Putamen (tissue), 1 donor: ENCODE measurements around the gene GATAD2B.

ENCODE experiments used
- DNase-seq: peaks from one replicate; pipeline ENCODE4 v3.0.0-alpha.2; 2016; ENCODE audit warnings: low spot score

The GATAD2B gene

GRCh38 chr1:153951801-153952200 lies 29.0 kb upstream of the GATAD2B start:
- DNase-seq, result no peak

DNA sequence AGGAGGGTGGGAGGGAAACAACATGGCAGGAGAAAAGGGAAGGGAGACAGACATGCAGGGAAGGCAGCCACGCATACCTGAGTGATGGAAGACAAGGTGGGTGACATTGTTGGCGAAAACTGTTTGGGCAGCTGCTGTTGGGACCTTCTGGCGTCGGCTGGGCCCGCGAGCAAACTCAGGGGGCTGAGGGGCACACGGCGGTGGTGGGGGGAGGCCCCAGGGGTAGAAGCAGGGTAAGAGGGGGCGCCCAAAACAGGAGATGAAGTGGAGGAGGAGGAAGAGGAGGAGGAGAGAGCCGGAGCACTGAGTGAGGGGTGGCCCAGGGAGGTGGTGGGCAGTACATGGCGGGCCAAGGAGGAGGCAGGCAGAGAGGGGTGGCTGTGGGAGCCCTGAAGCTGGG lies 28.4 kb upstream of the GATAD2B start:
- no peak for DNase-seq

DNA sequence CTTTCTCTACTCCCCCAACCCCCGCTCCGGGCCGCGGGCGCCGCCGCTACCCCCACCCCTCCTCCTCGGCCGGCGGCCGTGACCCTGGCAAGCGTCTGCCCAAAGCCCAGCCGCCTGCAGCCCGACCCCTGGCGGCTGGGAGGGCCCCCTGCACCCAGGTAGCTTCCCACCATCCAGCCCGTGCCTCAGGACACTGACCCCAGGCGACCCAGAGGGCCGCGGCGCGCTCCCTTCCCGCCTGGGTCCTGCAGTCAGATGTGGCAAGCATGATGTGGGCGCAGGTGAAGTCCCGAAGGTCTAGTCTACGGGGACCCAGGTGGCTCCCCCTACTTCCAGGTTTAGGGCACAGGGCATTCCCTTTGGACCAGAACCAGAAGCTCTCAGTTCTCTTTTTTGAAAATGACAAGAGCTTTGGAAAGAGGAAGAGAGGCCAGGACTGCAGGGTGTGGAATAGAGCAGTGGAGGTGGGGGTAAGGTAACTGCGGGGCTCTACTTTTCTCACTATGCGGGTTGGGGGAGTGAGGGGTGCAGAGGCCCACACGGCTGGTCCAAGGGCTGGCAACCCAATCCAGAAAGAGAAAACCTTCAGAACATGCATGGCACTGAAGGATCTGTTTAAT lies 24.0 kb upstream of the GATAD2B start, which contains the start of gene DENND4B:
Gene DENND4B (minus strand): TSS at position 97 of the 620 bp plus-strand sequence. CDS start 2,344 bp downstream, outside the sequence.
- DNase-seq, result peak; percentile 85

GRCh38 chr1:153945795-153946621 lies 23.2 kb upstream of the GATAD2B start:
- no peak for DNase-seq

- DNase-seq, result no peak
Measured at GRCh38 chr1:153945131-153945794, 22.5 kb upstream of the GATAD2B start.

- DNase-seq, result no peak
Measured at GRCh38 chr1:153944827-153945117, 22.0 kb upstream of the GATAD2B start.

- no peak for DNase-seq
Measured at GRCh38 chr1:153944005-153944826, 21.4 kb upstream of the GATAD2B start.

DNA sequence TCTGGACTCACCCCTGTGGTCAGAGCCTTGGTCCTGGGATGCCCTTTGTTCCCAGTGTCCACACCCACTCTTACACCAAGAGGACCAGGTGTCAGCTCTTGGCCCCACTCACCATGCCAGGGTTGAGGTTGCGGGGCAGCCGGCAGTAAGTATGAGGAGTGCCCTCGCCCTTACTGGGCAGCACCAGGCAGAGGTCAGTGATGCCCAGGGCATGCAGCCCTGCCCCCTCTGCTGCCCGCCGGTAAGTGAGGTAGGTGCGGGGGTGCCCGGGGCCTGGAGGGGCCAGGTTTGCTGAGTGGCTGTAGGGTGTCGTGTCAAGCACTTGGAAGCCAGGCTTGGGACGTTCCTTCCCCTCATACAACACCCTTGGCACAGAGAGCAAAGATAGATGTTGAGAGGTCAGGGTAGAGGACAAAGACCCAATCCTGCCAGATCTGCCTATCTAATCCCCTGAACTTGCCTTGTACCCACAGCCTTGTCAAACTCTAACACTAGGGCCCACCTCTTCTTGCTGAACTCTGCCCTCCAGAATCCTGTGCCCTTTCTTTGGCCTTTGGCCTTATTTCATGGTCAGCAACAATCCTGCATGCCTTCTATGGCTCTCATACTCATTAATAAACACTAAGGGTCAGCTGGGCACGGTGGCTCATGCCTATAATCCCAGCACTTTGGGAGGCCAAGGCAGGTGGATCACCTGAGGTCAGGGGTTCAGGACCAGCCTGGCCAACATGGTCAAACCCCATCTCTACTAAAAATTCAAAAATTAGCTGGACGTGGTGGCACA lies 20.2 kb upstream of the GATAD2B start:
- DNase-seq, result no peak

DNA sequence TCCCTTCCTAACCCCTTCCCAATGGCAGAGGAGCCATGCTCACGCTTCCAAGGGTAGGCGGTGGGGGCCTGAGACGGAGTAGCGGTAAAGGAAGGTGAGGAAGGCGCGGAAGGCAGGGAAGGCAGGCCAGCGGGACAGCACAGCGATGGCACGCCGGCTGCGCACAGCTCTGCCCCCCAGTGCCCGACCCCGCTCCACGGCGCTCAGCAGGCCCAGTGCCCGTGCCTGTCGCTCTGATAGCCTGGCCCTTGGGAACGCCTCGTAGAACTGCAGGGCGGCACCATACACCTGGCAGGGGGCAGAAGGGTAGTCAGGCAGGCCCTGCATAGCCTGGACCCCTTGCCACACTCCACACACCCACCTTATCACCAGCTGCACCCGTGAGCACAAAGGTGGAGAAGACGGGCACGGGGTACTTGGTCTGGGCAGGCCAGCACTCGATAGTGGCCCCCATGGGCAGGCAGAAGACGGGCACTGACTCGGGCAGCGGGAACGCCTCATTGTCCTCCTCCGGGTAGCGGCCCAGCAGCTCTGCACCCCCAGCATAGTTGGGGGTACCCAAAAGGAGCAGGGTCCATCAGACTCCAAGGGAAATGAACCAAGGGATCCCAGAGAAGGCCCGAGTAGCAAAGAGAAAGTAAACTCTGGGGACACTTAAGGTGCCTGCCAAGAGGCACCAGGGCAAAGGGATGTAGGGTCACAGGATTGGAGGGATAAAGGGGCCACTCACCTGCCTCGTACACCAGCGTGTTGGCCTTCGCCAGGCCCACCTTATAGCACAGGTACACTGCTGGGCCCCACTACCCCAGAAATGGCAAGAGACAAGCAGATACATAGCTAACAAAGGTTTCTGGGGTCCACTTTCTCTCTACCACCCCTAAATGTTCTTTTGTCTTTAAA lies 19.3 kb upstream of the GATAD2B start:
- DNase-seq, result no peak

DNA sequence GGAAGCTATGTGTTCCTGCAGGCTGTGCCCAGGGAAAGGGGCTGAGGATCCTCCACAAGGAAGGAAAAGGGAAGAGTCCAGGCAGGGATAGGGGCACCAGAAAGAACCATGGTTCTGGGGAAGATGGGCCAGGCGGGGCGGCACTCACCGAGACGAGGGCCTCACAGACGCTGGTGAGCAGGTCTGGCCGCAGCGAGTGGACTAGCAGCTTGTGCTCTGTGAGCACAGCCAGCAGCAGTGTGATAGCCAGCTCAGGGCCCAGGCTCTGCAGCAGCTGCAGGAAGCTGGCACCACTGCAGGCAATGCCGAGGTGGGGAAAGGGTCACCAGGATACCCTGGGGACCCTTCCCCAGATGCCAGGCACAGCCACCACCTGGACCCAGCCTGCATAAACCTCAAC lies 18.0 kb upstream of the GATAD2B start:
- DNase-seq, result no peak

DNA sequence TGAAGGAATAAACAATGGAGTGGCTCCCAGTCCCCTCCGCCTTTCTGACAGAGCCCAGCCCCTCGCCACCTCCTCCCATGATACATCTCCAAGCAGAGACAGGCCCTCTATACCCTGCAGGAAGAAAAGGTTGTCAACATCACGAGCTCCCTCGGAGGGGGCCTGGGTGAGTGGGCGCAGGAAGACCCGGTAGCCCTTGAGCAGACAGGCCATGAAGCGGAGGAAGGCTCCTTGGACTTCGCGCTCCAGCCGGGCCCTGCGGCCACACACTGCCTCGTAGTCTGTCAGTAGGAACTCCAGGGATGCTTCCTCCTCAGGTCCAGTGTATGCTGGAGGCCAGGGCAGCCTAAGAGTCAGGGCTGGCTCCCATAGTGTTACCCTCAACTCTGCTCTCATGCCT lies 16.7 kb upstream of the GATAD2B start:
- DNase-seq, result no peak

DNA sequence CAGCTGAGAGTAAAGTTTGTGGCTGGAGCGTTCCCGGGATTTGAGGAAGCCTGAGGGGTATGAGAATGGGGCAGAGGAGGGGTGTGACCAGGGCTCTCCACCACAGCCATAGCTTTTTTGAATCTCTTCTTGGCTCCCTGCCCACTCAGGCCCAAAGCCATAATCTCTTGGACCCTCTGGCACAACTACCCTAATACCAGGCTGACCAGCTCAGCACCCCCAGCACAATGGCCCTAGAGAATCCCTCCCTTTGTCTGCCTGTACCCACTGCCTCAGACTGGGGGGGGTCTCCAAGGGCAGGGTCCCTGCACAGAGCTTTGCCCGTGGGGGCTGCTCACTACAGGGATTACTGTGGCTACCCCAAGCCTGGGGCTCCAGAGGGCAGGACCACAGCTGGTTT lies 16.2 kb upstream of the GATAD2B start:
- DNase-seq, result no peak

DNA sequence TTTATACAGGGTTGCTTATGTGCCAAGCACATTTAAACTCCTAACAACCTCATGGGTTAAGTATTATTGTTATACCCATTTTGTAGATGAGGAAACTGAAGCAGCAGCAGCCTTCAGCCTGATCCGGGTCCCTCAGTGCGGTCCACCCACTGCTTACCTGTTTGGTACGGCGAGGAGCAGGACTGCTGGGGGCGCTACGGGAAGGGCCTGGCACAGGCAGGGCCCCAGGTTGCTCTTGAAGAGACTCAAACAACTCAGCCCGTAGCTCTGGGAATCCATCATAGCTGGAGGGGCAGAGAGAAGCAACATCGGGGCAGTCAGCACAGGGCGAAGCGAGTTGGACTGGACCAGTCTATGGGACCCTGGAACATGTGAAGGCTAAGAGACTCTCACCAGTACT lies 14.6 kb upstream of the GATAD2B start:
- DNase-seq, result no peak

GRCh38 chr1:153936011-153936802 lies 13.4 kb upstream of the GATAD2B start:
- no peak for DNase-seq

GRCh38 chr1:153934746-153935145 lies 12.0 kb upstream of the GATAD2B start:
- DNase-seq, result no peak

GRCh38 chr1:153933955-153934354 lies 11.2 kb upstream of the GATAD2B start:
- no peak for DNase-seq

DNA sequence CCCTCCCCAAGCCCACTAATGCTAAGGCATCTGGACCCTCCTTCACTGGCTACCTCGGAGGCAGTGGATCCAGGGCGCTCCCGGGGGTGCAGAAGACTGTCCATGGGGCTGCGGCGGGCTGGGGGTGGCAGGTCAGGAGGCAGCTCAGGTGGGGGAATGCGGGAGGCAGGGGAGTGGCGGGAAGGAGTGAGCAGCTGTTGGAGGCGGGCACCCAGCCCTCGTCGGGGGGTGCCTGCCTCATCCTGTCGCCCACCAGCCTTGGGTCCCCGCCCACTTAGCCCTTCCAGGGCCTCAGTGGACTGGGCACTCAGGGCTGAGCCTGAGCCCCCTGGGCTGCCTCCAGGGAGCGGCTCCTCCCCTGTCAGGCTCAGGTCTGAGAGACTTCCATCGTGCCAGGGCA lies 10.7 kb upstream of the GATAD2B start:
- DNase-seq, result no peak

DNA sequence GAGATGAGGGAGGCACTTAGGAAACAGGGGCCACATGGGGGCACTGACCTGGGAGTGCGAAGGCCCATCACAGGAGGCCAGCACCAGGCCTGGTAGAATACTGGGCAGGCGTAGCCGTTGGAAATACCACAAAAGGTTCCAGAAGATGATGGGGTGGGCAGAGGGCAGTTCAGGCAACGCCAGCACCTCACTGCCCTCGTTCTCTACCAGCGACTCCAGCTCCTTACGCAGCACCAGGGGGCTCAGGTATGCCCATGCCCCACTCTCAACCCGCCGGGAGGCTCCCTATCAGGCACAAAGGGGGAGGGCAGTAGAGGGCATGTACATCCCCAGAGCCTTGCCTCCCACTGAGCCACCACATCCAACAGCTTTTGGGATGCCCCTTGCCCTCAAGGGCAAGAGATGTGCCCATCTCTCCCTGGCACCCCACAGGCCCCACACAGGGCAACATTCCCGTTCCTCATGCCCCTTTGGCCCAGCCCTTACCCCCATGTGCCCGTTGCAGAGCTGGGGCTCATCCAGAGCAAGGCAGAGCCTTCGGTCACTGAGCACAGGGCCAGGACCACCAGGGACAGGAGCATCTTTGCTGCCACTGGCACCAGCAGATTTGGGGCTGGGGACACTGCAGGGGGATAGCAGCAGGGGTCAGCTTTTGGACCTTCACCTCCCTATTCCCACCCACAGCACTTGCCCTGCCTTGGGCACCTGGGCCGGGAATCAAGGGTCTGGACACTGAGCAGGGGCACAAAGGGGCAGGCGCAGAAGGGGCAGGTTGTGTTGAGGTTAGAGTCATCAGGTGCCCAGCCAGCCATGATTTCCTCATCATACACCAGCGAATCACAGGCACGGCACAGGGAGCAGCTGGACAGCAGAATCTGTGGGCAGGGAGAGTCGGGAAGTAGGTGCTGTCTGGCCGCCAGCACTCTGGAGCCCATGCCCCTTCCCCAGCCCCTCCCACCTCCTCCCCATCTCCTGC lies 9.7 kb upstream of the GATAD2B start:
- no peak for DNase-seq
